A172 (cell line): ENCODE data around the gene PRR20A. TPM values are rescaled to one million over a fixed set of nuclear protein-coding genes. Genes with fewer than 3 reads are reported as not detected.
"Not testable (repeated sequence)": the region's sequence is repeated elsewhere in the genome, so short reads cannot be mapped to it uniquely, and the experiment has no call there.

Source experiments
- DNase-seq: peaks from one replicate; pipeline ENCODE4 v3.0.0-alpha.2; 2015; ENCODE audit warnings: low spot score
- total RNA-seq: library from RNA; depleted of rRNA; stranded (reverse); fragments of >200 nt; shearing (Covaris generic); gene quantifications from 2 replicates; pipeline ENCODE4 v1.2.3, GENCODE V29; 2014; rRNA removed

Gene PRR20A
- total RNA-seq, result not detected in 2 replicates

- not testable (repeated sequence) for DNase-seq
Observed at GRCh38 chr13:57140235-57140968, at the start of gene PRR20A. Gene PRR20A, plus strand, starts transcription at chr13:57140918. Its CDS starts 387 bp downstream, at chr13:57141305.

DNA sequence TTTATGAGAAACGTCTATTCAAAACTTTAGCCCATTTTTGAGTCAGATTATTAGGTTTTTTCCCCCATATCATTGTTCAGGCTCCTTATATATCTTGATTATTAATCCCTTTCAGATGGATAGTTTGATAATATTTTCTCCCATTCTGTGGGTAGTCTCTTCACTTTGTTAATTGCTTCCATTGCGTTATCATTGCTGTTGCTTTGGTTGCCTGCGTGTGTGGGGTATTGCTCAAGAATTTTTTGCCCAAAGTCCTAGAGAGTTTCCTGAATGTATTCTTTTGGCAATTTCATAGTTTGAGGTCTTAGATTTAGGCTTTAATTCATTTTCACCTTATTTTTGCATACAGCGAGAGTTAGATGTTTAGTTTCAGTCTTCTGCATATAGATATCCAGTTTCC lies 25.8 kb upstream of the PRR20A start:
- DNase-seq, result no peak

DNA sequence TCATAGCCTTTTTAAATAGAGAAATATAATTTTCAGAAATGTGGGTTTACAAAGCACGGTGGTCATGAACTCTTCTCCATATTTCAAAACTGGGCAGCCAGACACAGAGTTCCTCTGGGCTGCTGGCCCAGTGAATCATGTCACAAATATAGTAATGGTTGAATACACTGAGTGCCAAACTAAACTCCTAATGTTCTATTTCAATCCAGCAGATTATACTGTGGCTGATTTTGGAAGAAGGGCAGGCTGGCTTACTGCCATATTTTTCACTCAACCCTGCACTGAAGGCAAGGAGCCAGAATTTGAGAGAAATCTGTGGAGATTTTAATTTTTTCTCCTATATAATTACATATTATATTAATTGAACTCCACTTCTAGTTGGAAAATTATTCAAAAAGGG lies 17.0 kb upstream of the PRR20A start:
- no peak for DNase-seq

DNA sequence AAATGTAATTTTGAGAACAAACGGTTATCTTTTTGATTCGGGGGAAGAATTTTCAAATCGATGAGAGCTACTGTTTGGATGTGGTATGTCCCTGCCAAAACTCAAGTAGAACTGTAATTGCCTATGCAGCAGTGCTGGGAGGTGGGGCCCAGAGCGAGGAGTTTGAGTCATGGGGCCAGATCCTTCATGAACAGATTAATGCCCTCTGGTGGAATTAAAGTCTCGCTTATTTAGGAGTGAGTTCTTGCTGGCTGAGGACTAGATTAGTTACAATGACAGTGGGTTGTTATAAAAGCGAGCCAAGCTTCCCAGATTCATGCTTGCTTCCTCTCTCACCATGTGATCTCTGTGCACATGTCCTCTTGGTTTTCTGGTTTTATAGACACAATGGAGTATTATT lies 11.8 kb upstream of the PRR20A start:
- DNase-seq, result peak; percentile 0

DNA sequence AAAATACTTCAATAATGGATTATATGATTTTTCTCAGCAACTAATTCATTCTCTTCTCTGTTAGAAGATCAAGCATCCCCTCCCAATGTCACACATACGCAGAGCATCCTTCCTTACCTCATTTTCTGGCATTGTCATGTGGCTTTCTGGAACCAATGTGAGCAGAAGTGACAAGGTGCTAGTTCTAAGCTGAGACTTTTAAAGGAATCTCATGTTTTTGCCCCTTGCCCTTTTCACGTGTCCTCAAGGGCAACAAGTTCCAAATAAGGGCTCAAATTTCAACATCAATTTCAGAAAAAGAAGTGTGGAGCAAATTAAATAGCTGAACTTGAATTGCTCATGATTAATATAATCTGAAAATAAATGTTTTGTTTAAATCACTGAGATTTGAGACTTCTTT lies 4.6 kb upstream of the PRR20A start:
- DNase-seq, result no peak

- no peak for DNase-seq
Observed at GRCh38 chr13:57137585-57137984, 3.1 kb upstream of the PRR20A start.

- no peak for DNase-seq
Observed at GRCh38 chr13:57138988-57139387, 1.7 kb upstream of the PRR20A start.

DNA sequence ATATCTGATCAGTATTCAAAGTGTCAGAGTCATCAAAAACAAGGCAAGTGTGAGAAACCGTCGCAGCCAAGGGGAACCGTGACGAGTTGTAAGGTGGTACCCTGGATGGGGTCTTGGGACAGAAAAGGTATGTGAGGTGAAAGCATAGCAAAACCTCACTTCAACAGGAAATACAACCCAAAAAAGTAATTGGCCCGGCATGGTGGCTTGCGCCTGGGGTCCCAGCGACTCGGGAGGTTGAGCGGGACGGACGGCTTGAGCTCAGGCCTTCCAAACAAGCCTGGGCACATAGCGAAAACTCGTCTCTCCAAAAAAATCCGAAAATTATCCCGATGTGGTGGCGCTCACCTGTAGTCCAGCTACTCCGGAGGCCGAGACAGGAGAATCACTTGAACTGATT lies 937 bp upstream of the PRR20A start:
- DNase-seq, result not testable (repeated sequence)

- DNase-seq, result not testable (repeated sequence)
Observed at GRCh38 chr13:57147188-57147587, 6.5 kb downstream of the PRR20A start, which contains the start of gene PRR20B. Gene PRR20B, plus strand, starts transcription at chr13:57147488. Its CDS starts 387 bp downstream, at chr13:57147875.

GRCh38 chr13:57148106-57148505 lies 7.4 kb downstream of the PRR20A start:
- not testable (repeated sequence) for DNase-seq

GRCh38 chr13:57153761-57154160 lies 13.0 kb downstream of the PRR20A start, which contains the start of gene PRR20C:
Gene PRR20C, plus strand, starts transcription at chr13:57154061. Its CDS starts 387 bp downstream, at chr13:57154448.
- DNase-seq, result not testable (repeated sequence)

GRCh38 chr13:57160332-57160731 lies 19.6 kb downstream of the PRR20A start, which contains the start of gene PRR20D:
Gene PRR20D, plus strand, starts transcription at chr13:57160632. Its CDS starts 387 bp downstream, at chr13:57161019.
- not testable (repeated sequence) for DNase-seq

- DNase-seq, result not testable (repeated sequence)
Observed at GRCh38 chr13:57166897-57167296, 26.2 kb downstream of the PRR20A start, which contains the start of gene PRR20E. Gene PRR20E, plus strand, starts transcription at chr13:57167197. Its CDS starts 387 bp downstream, at chr13:57167584.

- no peak for DNase-seq
Observed at GRCh38 chr13:57191667-57192066, 50.9 kb downstream of the PRR20A start.

Other genes starting within 250 kb of the PRR20A start
- not detected in 2 replicates for gene PRR20B, start 6.6 kb downstream of the PRR20A start, total RNA-seq
- not detected in 2 replicates for gene PRR20C, start 13.1 kb downstream of the PRR20A start, total RNA-seq
- gene PRR20D, start 19.7 kb downstream of the PRR20A start, total RNA-seq, result not detected in 2 replicates
- not detected in 2 replicates for gene PRR20E, start 26.3 kb downstream of the PRR20A start, total RNA-seq